H54 (cell line): ENCODE measurements around the gene SALL2.
A peak's percentile ranks its signal among the peaks of the same experiment; 100 is the strongest.

Experiments
- DNase-seq: peaks from one replicate; pipeline ENCODE4 v3.0.0; 2011; ENCODE audit warnings: low spot score, mixed read lengths; ENCODE audit not compliant: insufficient read length
- FAIRE-seq: peaks from 3 replicates; lab custom pipeline; 2011; peaks lifted over from hg19 to GRCh38; lab: Jason Lieb, UNC
- POLR2A ChIP-seq: IDR thresholded peaks from 2 replicates; pipeline ENCODE4 v1.6.1; 2011; ENCODE audit warnings: low read depth, mild to moderate bottlenecking, low read length

The SALL2 gene

GRCh38 chr14:21520767-21521166, 5.4 kb downstream of the SALL2 start:
- no peak for TF ChIP-seq POLR2A
- no peak for DNase-seq
- no peak for FAIRE-seq

GRCh38 chr14:21518725-21519124, 7.4 kb downstream of the SALL2 start:
- DNase-seq (no peak), FAIRE-seq (no peak)
- TF ChIP-seq POLR2A, result no peak

GRCh38 chr14:21514341-21514740, 11.8 kb downstream of the SALL2 start:
- TF ChIP-seq POLR2A, result no peak
- DNase-seq (no peak), FAIRE-seq (no peak)

- peak; percentile 78 for FAIRE-seq
- DNase-seq, result peak; percentile 67
- TF ChIP-seq POLR2A, result peak; percentile 71
These were observed 15.2 kb downstream of the SALL2 start, which contains the start of gene METTL3 for GRCh38 chr14:21510735-21511657. TSS of gene METTL3 (minus strand) at chr14:21511340. CDS start at chr14:21511223, 117 bp downstream.

GRCh38 chr14:21509432-21510143, 16.6 kb downstream of the SALL2 start:
- DNase-seq (no peak), FAIRE-seq (no peak)
- no peak for TF ChIP-seq POLR2A

GRCh38 chr14:21506557-21506956, 19.6 kb downstream of the SALL2 start:
- TF ChIP-seq POLR2A, result no peak
- DNase-seq (no peak), FAIRE-seq (no peak)

- DNase-seq (no peak), FAIRE-seq (no peak)
- TF ChIP-seq POLR2A, result no peak
These were observed 21.1 kb downstream of the SALL2 start for GRCh38 chr14:21505012-21505553.

- TF ChIP-seq POLR2A, result no peak
- DNase-seq, result no peak
- no peak for FAIRE-seq
These were observed 22.8 kb downstream of the SALL2 start for GRCh38 chr14:21503376-21503775.

GRCh38 chr14:21501568-21501967, 24.6 kb downstream of the SALL2 start:
- DNase-seq (no peak), FAIRE-seq (no peak)
- TF ChIP-seq POLR2A, result no peak

GRCh38 chr14:21498540-21499526, 27.3 kb downstream of the SALL2 start:
- DNase-seq (no peak), FAIRE-seq (no peak)
- no peak for TF ChIP-seq POLR2A

- FAIRE-seq (no peak), DNase-seq (no peak)
- TF ChIP-seq POLR2A, result no peak
These were observed 29.7 kb downstream of the SALL2 start for GRCh38 chr14:21496453-21496852.

- no peak for FAIRE-seq
- no peak for TF ChIP-seq POLR2A
- DNase-seq, result no peak
These were observed 31.0 kb downstream of the SALL2 start for GRCh38 chr14:21494902-21495762.
